MCF 10A (cell line): Measurements from ENCODE around the gene LDB2. TPM values are rescaled to one million over a fixed set of nuclear protein-coding genes. Genes with fewer than 3 reads are reported as not detected.

Source experiments
- BruUV-seq: library from RNA; stranded (reverse); fragments of 400-500 nt; replicated peaks from 2 replicates; lab custom pipeline; 2021; lab: Mats Ljungman, UMichigan
- CTCF ChIA-PET: fragments of 300-600 bp; sonication (Branson Sonifier 250); formaldehyde crosslinking; extraction: SDS; loops from one replicate; lab custom pipeline; 2021; ENCODE audit warnings: antibody characterized with exemption, inconsistent platforms; lab: Yijun Ruan, JAX
- POLR2A ChIA-PET: fragments of 300-600, 350-650 bp; sonication (Branson Sonifier 250); formaldehyde crosslinking; extraction: SDS; loops from one replicate; lab custom pipeline; 2020; ENCODE audit warnings: antibody characterized with exemption, inconsistent platforms; lab: Yijun Ruan, JAX
- DNase-seq: peaks from one replicate; pipeline ENCODE4 v3.0.0-alpha.2; 2018; ENCODE audit not compliant: unreplicated experiment
- H3K27ac Mint-ChIP-seq: one replicate; pipeline ENCODE4 v1.8.0; 2022; ENCODE audit warnings: mild to moderate bottlenecking, low read depth, mixed read lengths; ENCODE audit not compliant: unreplicated experiment
- H3K27me3 Mint-ChIP-seq: one replicate; pipeline ENCODE4 v1.8.0; 2022; ENCODE audit warnings: mixed read lengths; ENCODE audit not compliant: insufficient read depth, unreplicated experiment
- H3K36me3 Mint-ChIP-seq: one replicate; pipeline ENCODE4 v1.8.0; 2022; ENCODE audit warnings: mild to moderate bottlenecking, moderate library complexity, mixed read lengths; ENCODE audit not compliant: insufficient read depth, unreplicated experiment
- H3K4me1 Mint-ChIP-seq: one replicate; pipeline ENCODE4 v1.8.0; 2022; ENCODE audit warnings: mixed read lengths; ENCODE audit not compliant: insufficient read depth, unreplicated experiment
- H3K4me3 Mint-ChIP-seq: one replicate; pipeline ENCODE4 v1.8.0; 2022; ENCODE audit warnings: mild to moderate bottlenecking, moderate library complexity, mixed read lengths; ENCODE audit not compliant: unreplicated experiment
- H3K9me3 Mint-ChIP-seq: one replicate; pipeline ENCODE4 v1.8.0; 2022; ENCODE audit warnings: mixed read lengths; ENCODE audit not compliant: unreplicated experiment
- intact Hi-C: fragments of 100-400 bp; cut with micrococcal nuclease; formaldehyde crosslinking; loops from 2 replicates; pipeline ENCODE4 v1.14.1; 2022
- total RNA-seq: library from RNA; stranded (reverse); gene quantifications from 2 replicates; pipeline ENCODE4 v1.2.3, GENCODE V29; 2022
- TF ChIP-seq, protein P1 (sequence below): fragments of 200-600 bp; IDR thresholded peaks from one replicate; pipeline ENCODE4 v1.8.0; 2022; ENCODE audit warnings: antibody characterized with exemption, mild to moderate bottlenecking; ENCODE audit not compliant: unreplicated experiment

The LDB2 gene
- total RNA-seq, 1 experiment from 2014 or later = not detected

DNA sequence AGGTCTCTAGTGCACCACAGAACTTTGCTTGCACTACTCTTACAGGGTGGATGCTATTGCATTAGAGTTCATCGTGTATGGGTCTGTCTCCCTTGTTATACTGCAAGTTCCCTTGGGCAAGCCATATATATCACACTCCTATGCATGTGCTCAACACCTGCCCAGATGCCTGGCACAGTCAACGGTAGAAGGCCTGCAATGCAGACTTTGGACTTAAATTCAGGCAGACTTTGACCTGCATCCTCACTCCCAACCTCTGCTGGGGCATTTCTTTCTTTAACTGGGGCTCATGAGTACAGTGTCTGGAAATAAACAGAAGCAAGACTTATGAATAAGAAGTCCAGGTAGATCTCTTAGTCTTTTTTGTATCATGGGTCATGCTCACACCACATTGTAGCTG, 148.2 kb downstream of the LDB2 start:
- ChIA-PET CTCF (no interaction called here), POLR2A (no interaction called here)
- no peak overlapping the region for H3K27ac Mint-ChIP-seq
- no peaks in the 10 kb centered on the region for H3K4me1 Mint-ChIP-seq
- no TSS peak for BruUV-seq
- no peaks in the 10 kb centered on the region for H3K9me3 Mint-ChIP-seq
- H3K36me3 Mint-ChIP-seq = no peaks in the 10 kb centered on the region
- TF ChIP-seq, protein P1, sequence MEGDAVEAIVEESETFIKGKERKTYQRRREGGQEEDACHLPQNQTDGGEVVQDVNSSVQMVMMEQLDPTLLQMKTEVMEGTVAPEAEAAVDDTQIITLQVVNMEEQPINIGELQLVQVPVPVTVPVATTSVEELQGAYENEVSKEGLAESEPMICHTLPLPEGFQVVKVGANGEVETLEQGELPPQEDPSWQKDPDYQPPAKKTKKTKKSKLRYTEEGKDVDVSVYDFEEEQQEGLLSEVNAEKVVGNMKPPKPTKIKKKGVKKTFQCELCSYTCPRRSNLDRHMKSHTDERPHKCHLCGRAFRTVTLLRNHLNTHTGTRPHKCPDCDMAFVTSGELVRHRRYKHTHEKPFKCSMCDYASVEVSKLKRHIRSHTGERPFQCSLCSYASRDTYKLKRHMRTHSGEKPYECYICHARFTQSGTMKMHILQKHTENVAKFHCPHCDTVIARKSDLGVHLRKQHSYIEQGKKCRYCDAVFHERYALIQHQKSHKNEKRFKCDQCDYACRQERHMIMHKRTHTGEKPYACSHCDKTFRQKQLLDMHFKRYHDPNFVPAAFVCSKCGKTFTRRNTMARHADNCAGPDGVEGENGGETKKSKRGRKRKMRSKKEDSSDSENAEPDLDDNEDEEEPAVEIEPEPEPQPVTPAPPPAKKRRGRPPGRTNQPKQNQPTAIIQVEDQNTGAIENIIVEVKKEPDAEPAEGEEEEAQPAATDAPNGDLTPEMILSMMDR = no peak
- H3K27me3 Mint-ChIP-seq = peaks cover 27% of the 10 kb centered on the region
- H3K4me3 Mint-ChIP-seq = no peak overlapping the region
- intact Hi-C loops = no loop called here
- no peak for DNase-seq

DNA sequence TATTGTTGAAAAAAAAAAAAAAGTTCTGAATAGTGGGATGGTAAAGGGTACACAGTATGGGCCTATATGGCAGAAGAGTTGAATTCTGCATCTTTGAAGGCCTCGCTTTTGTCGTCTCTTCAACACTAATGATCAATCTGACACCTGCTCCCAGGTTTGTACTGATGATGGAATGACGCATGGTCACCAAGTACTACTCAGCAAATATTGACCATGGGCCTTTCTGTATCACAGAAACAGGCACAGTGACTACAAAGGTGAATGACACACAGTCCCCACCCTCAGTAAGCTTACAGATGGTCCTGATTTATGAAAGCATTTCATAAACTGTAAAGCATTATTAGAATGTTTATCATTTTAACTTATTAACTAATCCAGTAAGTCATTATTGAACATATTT, 152.6 kb downstream of the LDB2 start:
- no peaks in the 10 kb centered on the region for H3K9me3 Mint-ChIP-seq
- CTCF ChIA-PET = no interaction called here
- intact Hi-C loops = no loop called here
- POLR2A ChIA-PET = no interaction called here
- H3K27me3 Mint-ChIP-seq = peaks cover 13% of the 10 kb centered on the region
- no peaks in the 10 kb centered on the region for H3K36me3 Mint-ChIP-seq
- BruUV-seq = no TSS peak
- TF ChIP-seq, protein P1 = no peak
- H3K27ac Mint-ChIP-seq = no peak overlapping the region
- DNase-seq = no peak
- H3K4me3 Mint-ChIP-seq = no peak overlapping the region
- no peaks in the 10 kb centered on the region for H3K4me1 Mint-ChIP-seq

DNA sequence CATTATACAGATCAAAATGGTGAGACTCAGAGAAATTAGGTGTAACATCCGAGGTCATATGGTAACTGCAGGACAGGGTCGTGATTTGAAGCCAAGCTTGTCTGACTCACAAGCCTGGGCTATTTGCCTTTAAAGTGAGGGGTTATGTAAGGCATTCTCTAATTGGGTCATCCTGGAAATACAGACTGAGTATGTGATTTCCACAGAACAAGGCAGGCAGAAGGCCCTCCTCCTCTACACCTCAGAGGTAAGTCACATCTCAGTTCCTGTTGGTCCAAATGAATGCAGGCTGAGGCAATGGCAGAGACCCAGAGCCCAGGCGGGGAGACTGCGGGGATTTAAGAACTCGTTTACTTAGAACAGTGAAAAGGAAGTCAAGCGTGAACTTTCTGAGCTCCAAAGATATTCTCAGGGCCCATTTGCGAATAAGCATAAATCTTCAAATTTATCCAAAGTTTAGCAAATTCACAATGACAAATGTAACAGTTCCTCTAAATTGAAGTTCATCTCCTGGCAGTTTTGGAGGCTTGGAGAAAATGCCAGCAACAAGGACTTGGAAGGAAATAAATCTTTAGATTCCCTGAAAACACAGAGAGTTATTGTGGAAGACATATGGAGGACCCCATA, 153.3 kb downstream of the LDB2 start:
- no peaks in the 10 kb centered on the region for H3K4me1 Mint-ChIP-seq
- CTCF ChIA-PET = no interaction called here
- H3K27ac Mint-ChIP-seq = no peak overlapping the region
- no peak overlapping the region for H3K4me3 Mint-ChIP-seq
- BruUV-seq = no TSS peak
- TF ChIP-seq, protein P1 = no peak
- no peaks in the 10 kb centered on the region for H3K9me3 Mint-ChIP-seq
- no peaks in the 10 kb centered on the region for H3K36me3 Mint-ChIP-seq
- POLR2A ChIA-PET = interaction anchor here (0.8 kb wide), 1 partner anchor 117 kb away, joined by 3 read pairs; no protein-coding TSS in a partner anchor
- peaks cover 20% of the 10 kb centered on the region for H3K27me3 Mint-ChIP-seq
- peak; percentile 32 for DNase-seq
- intact Hi-C loops = no loop called here

DNA sequence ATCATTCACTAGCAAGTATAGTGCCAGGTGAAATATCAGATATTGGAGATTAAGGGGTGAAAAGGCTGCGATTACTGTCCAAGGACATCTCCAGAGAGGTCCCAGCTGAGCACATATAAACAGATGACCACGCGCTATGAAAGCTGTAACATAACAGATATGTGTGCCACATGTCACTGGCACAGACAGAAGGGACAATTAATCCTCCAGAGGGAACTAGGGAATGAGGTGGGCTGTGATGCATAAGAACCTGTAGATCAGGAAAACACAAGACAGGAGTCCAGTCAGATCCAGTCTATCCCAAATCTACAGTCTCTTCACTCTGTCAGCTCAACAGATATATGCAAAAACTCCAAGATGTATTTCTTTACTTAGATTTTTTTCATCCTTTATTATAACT, 157.2 kb downstream of the LDB2 start:
- POLR2A ChIA-PET = no interaction called here
- no TSS peak for BruUV-seq
- H3K4me1 Mint-ChIP-seq = no peaks in the 10 kb centered on the region
- intact Hi-C loops = no loop called here
- no peak for DNase-seq
- no peak overlapping the region for H3K27ac Mint-ChIP-seq
- H3K9me3 Mint-ChIP-seq = no peaks in the 10 kb centered on the region
- CTCF ChIA-PET = interaction anchor here (0.6 kb wide), 2 partner anchors 70 to 80 kb away, joined by 4 to 6 read pairs; no protein-coding TSS in a partner anchor
- TF ChIP-seq, protein P1 = no peak
- H3K36me3 Mint-ChIP-seq = no peaks in the 10 kb centered on the region
- no peak overlapping the region for H3K4me3 Mint-ChIP-seq
- peaks cover 48% of the 10 kb centered on the region for H3K27me3 Mint-ChIP-seq
